Measurements from ENCODE around the gene SARM1. TPM values are rescaled to one million over a fixed set of nuclear protein-coding genes. Genes with fewer than 3 reads are reported as not detected.

Gene SARM1
- total RNA-seq: 4.6 and 7.0 TPM in 2 replicates
- polyA plus RNA-seq: 5.6 and 7.0 TPM in 2 replicates
- 5.0 and 5.3 TPM in 2 replicates for polyA plus RNA-seq (2011; cell fraction: cytosol; rRNA removed)
- polyA plus RNA-seq (2011; cell fraction: nucleus; rRNA removed): 15.8 and 17.6 TPM in 2 replicates
- polyA plus RNA-seq (2012): 3.9 and 5.7 TPM in 2 replicates
- polyA minus RNA-seq: 9.7 and 14.9 TPM in 2 replicates
- polyA minus RNA-seq (2011; cell fraction: cytosol; rRNA and poly(A)+ RNA removed): 4.3 TPM
- polyA minus RNA-seq (2011; cell fraction: nucleus; rRNA and poly(A)+ RNA removed): 7.5 and 9.3 TPM in 2 replicates
- Bru-seq, nascent RNA: percentile 43 among the genes with signal in this experiment
- BruChase-seq, experiment 1, labeled RNA remaining after a 6-hour chase: percentile 45 among the genes with signal in this experiment
- BruChase-seq, experiment 2, labeled RNA remaining after a 2-hour chase: percentile 45 among the genes with signal in this experiment
- long read RNA-seq, full-length matches to known transcripts: 1 of 3 reads
- long read RNA-seq, partial matches to known transcripts: 0 of 3 reads
- long read RNA-seq, other reads (novel, unspliced or antisense): 2 of 3 reads

GRCh38 chr17:28371245-28372202 is at the start of gene SARM1:
SARM1 (plus strand) TSS chr17:28371694; CDS start chr17:28372033, 339 bp downstream.
- ChIA-PET CTCF (interaction anchor here (6.7 kb wide), 1 partner anchor 45 kb away, joined by 36 read pairs; no protein-coding TSS in a partner anchor), POLR2A (interaction anchor here (0.6 to 1.6 kb wide), 2 partner anchors 25 to 36 kb away, joined by 3 to 4 read pairs; partner anchors contain the start of genes IFT20 and TNFAIP1)
- Histone ChIP-seq H3K9me3 (replicated peaks; ENCODE audit: control insufficient read depth, insufficient read depth, low read length) (no peaks in the 10 kb centered on the region), H3K4me3 (replicated peaks in 1 of 3; ENCODE audit: insufficient read depth in 1 of 3, low read depth in 1 of 3, low read length in 3 of 3) (peak within 1 kb of the TSS; percentile 35 to 52 (median 45)), H4K20me1 (replicated peaks; ENCODE audit: control insufficient read depth, extremely low read depth, insufficient read depth, low read length) (no peaks in the 10 kb centered on the region), H3K4me2 (ENCODE audit: insufficient read depth, low read length) (peak within 1 kb of the TSS; percentile 80), H3K27ac (ENCODE audit: insufficient read depth, low read depth, low read length) (no peak within 1 kb of the TSS), H3K36me3 (ENCODE audit: control insufficient read depth in 2 of 2, extremely low read depth in 1 of 2, insufficient read depth in 2 of 2, low read length in 2 of 2) (no peaks in the 10 kb centered on the region), H2AFZ (ENCODE audit: low read depth, low read length) (peak within 1 kb of the TSS; percentile 45), H3K9me1 (replicated peaks; ENCODE audit: control insufficient read depth, extremely low read depth, insufficient read depth, low read length) (no peaks in the 10 kb centered on the region), H3K27me3 (ENCODE audit: control insufficient read depth in 2 of 2, insufficient read depth in 2 of 2, low read length in 2 of 2) (no peaks in the 10 kb centered on the region), H3K79me2 (ENCODE audit: control insufficient read depth, insufficient read depth, low read length) (no peaks in the 10 kb centered on the region), H3K9ac (replicated peaks; ENCODE audit: extremely low read depth, insufficient read depth, low read length) (no peak within 1 kb of the TSS), H3K4me1 (ENCODE audit: control insufficient read depth, extremely low read depth, insufficient read depth, low read length) (peaks cover 13% of the 10 kb centered on the region)
- FAIRE-seq: peak; percentile 86
- BruUV-seq (replicated peaks): no TSS peak
- TF ChIP-seq MAX (IDR thresholded peaks at IDR 0.05; ENCODE audit: insufficient read depth, insufficient read length) (peak; percentile 75), POLR2AphosphoS5 (IDR thresholded peaks at IDR 0.05; ENCODE audit: insufficient read depth, low read depth, low read length) (no peak)
- DNase-seq (ENCODE audit: low read depth, low spot score): peak; percentile 88
- dilution Hi-C loops (cut with MboI; ENCODE audit: extremely low pct_ligation_motif_present, low sequenced_read_pairs): no loop called here
- intact Hi-C loops (cut with micrococcal nuclease): no loop called here

GRCh38 chr17:28324267-28324745 is 47.2 kb upstream of the SARM1 start:
- FAIRE-seq (no peak), DNase-seq (ENCODE audit: low read depth, low spot score) (no peak)
- Histone ChIP-seq H3K9me3 (replicated peaks; ENCODE audit: control insufficient read depth, insufficient read depth, low read length) (no peaks in the 10 kb centered on the region), H3K27me3 (ENCODE audit: control insufficient read depth in 2 of 2, insufficient read depth in 2 of 2, low read length in 2 of 2) (no peaks in the 10 kb centered on the region), H3K9me1 (replicated peaks; ENCODE audit: control insufficient read depth, extremely low read depth, insufficient read depth, low read length) (no peaks in the 10 kb centered on the region), H3K9ac (replicated peaks; ENCODE audit: extremely low read depth, insufficient read depth, low read length) (no peak overlapping the region), H3K79me2 (ENCODE audit: control insufficient read depth, insufficient read depth, low read length) (peaks cover 37% of the 10 kb centered on the region), H3K36me3 (ENCODE audit: control insufficient read depth in 2 of 2, extremely low read depth in 1 of 2, insufficient read depth in 2 of 2, low read length in 2 of 2) (peaks cover 7 to 14% of the 10 kb centered on the region in 2 experiments), H3K4me1 (ENCODE audit: control insufficient read depth, extremely low read depth, insufficient read depth, low read length) (peaks cover 11% of the 10 kb centered on the region), H4K20me1 (replicated peaks; ENCODE audit: control insufficient read depth, extremely low read depth, insufficient read depth, low read length) (no peaks in the 10 kb centered on the region), H2AFZ (ENCODE audit: low read depth, low read length) (no peak overlapping the region), H3K27ac (ENCODE audit: insufficient read depth, low read depth, low read length) (no peak overlapping the region), H3K4me3 (replicated peaks in 1 of 3; ENCODE audit: insufficient read depth in 1 of 3, low read depth in 1 of 3, low read length in 3 of 3) (no peak overlapping the region), H3K4me2 (ENCODE audit: insufficient read depth, low read length) (no peak overlapping the region)
- dilution Hi-C loops (cut with MboI; ENCODE audit: extremely low pct_ligation_motif_present, low sequenced_read_pairs) (no loop called here), intact Hi-C loops (cut with micrococcal nuclease) (no loop called here)
- POLR2A ChIA-PET: no interaction called here
- CTCF ChIA-PET: no interaction called here
- no peak for TF ChIP-seq MAX (IDR thresholded peaks at IDR 0.05; ENCODE audit: insufficient read depth, insufficient read length)
- no peak for TF ChIP-seq JUN (IDR thresholded peaks at IDR 0.05; ENCODE audit: borderline replicate concordance, insufficient read depth, insufficient read length, low read depth)
- TF ChIP-seq GATA2 (IDR thresholded peaks at IDR 0.05; ENCODE audit: insufficient read depth, insufficient read length, low read depth, low read length): no peak
- no peak for TF ChIP-seq MYC (IDR thresholded peaks at IDR 0.05; ENCODE audit: low read depth, low read length)
- TF ChIP-seq CTCF (IDR thresholded peaks at IDR 0.05; ENCODE audit: extremely low read depth in 1 of 2, insufficient read depth in 1 of 2, low read depth in 1 of 2, low read length in 2 of 2): no peak
- no peak for TF ChIP-seq POLR2A (IDR thresholded peaks at IDR 0.05; ENCODE audit: low read depth, low read length)
- TF ChIP-seq EZH2 (IDR thresholded peaks at IDR 0.05; ENCODE audit: borderline replicate concordance, low read depth, low read length, severe bottlenecking): no peak
- no peak for TF ChIP-seq POLR2AphosphoS5 (IDR thresholded peaks at IDR 0.05; ENCODE audit: insufficient read depth, low read depth, low read length)
- no peak for TF ChIP-seq FOS (IDR thresholded peaks at IDR 0.05; ENCODE audit: borderline replicate concordance, insufficient read depth, low read length)
- BruUV-seq (replicated peaks): no TSS peak
